ENCODE results near the gene DEPDC7.

DNA sequence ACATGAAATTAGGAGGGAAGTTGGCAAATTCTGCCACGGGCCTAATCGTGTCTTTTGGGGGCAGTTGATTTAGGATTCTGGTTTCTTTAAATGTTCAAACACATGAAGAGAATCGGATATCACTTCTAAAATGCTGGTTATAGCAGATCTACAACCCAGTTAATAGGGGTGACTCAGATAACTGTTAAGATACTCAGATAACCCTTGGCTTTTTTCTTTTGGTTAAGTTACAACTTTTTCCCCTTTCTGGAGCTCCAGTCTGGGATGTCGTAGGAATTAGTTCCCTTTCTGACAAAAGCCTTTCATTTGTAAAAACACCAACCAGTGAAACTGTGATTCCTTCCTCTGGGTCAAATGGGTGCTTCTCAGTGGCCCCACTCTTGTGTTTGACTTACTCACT lies 976 bp downstream of the DEPDC7 start:
- TF ChIP-seq EZH2 (IDR thresholded peaks at IDR 0.05; ENCODE audit: low read depth): no peak
- TF ChIP-seq, protein P1, sequence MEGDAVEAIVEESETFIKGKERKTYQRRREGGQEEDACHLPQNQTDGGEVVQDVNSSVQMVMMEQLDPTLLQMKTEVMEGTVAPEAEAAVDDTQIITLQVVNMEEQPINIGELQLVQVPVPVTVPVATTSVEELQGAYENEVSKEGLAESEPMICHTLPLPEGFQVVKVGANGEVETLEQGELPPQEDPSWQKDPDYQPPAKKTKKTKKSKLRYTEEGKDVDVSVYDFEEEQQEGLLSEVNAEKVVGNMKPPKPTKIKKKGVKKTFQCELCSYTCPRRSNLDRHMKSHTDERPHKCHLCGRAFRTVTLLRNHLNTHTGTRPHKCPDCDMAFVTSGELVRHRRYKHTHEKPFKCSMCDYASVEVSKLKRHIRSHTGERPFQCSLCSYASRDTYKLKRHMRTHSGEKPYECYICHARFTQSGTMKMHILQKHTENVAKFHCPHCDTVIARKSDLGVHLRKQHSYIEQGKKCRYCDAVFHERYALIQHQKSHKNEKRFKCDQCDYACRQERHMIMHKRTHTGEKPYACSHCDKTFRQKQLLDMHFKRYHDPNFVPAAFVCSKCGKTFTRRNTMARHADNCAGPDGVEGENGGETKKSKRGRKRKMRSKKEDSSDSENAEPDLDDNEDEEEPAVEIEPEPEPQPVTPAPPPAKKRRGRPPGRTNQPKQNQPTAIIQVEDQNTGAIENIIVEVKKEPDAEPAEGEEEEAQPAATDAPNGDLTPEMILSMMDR (conservative IDR thresholded peaks at IDR 0.05): no peak

All from PC-9 (cell line).